A673 (cell line): ENCODE data around the gene ABCF3. TPM values are rescaled to one million over a fixed set of nuclear protein-coding genes. Genes with fewer than 3 reads are reported as not detected.

Experiments
- BruUV-seq: library from RNA; stranded (reverse); fragments of 400-500 nt; replicated peaks from 2 replicates; lab custom pipeline; 2021; lab: Mats Ljungman, UMichigan
- CTCF ChIA-PET: fragments of 300-600 bp; sonication (Branson Sonifier 250); formaldehyde crosslinking; loops from one replicate; lab custom pipeline; 2022; ENCODE audit warnings: antibody characterized with exemption; lab: Charles Lee
- POLR2A ChIA-PET: fragments of 300-600 bp; sonication (Branson Sonifier 250); formaldehyde crosslinking; loops from one replicate; lab custom pipeline; 2022; ENCODE audit warnings: antibody characterized with exemption; ENCODE audit not compliant: low non-redundant PET; lab: Charles Lee
- DNase-seq: peaks from one replicate; pipeline ENCODE4 v3.0.0-alpha.2; 2015; ENCODE audit warnings: low spot score
- H3K27ac ChIP-seq: fragments of 200-600 bp; sonication (generic); 2 replicates; pipeline ENCODE4 v1.5.1; 2016; ENCODE audit warnings: mixed run types, low read depth, mild to moderate bottlenecking, mixed read lengths, antibody characterized with exemption, low read length; ENCODE audit not compliant: poor library complexity, severe bottlenecking
- H3K27me3 ChIP-seq: fragments of 200-600 bp; sonication (generic); replicated peaks from 2 replicates; pipeline ENCODE4 v1.6.1; 2017; ENCODE audit warnings: mixed run types, low read depth, mild to moderate bottlenecking, mixed read lengths, antibody characterized with exemption, low read length; ENCODE audit not compliant: insufficient read depth, poor library complexity
- H3K36me3 ChIP-seq: fragments of 200-600 bp; sonication (generic); 2 replicates; pipeline ENCODE4 v1.6.1; 2016; ENCODE audit warnings: mixed run types, mild to moderate bottlenecking, mixed read lengths, antibody characterized with exemption, low read length; ENCODE audit not compliant: insufficient read depth, poor library complexity, severe bottlenecking
- H3K4me1 ChIP-seq: fragments of 200-600 bp; sonication (generic); 2 replicates; pipeline ENCODE4 v1.6.1; 2017; ENCODE audit warnings: mixed run types, mild to moderate bottlenecking, mixed read lengths, antibody characterized with exemption, low read length; ENCODE audit not compliant: insufficient read depth, poor library complexity, severe bottlenecking
- H3K4me3 ChIP-seq: fragments of 200-600 bp; sonication (generic); 2 replicates; pipeline ENCODE4 v1.5.1; 2016; ENCODE audit warnings: low read depth, mixed run types, mild to moderate bottlenecking, mixed read lengths, low read length; ENCODE audit not compliant: poor library complexity, severe bottlenecking
- H3K9me3 ChIP-seq: fragments of 200-600 bp; sonication (generic); 2 replicates; pipeline ENCODE4 v1.6.1; 2016; ENCODE audit warnings: mixed run types, low read depth, mild to moderate bottlenecking, mixed read lengths, antibody characterized with exemption, low read length; ENCODE audit not compliant: poor library complexity, severe bottlenecking
- CTCF ChIP-seq: fragments of 300-800, 200-600 bp; sonication (generic); conservative IDR thresholded peaks from 2 replicates; pipeline ENCODE4 v1.5.1; 2017; ENCODE audit warnings: low read depth, mild to moderate bottlenecking, antibody characterized with exemption, low read length, moderate library complexity, mixed read lengths
- EZH2 ChIP-seq: fragments of 200-600 bp; sonication (generic); IDR thresholded peaks from 2 replicates; pipeline ENCODE4 v1.6.1; 2017; ENCODE audit warnings: borderline replicate concordance, low read depth, mild to moderate bottlenecking, mixed read lengths, antibody characterized with exemption, low read length; ENCODE audit not compliant: poor library complexity, severe bottlenecking
- intact Hi-C: fragments of 100-400 bp; cut with micrococcal nuclease; formaldehyde crosslinking; loops from one replicate; pipeline ENCODE4 v1.10.0; 2022; ENCODE audit not compliant: unreplicated experiment
- total RNA-seq: library from RNA; stranded (reverse); gene quantifications from 2 replicates; pipeline ENCODE4 v1.2.3, GENCODE V29; 2021

Gene ABCF3
- total RNA-seq, 1 experiment from 2014 or later, result 65.1 TPM

- no peak for DNase-seq
- intact Hi-C loops, result no loop called here
- Histone ChIP-seq H3K4me1 (no peaks in the 10 kb centered on the region), H3K9me3 (no peaks in the 10 kb centered on the region), H3K4me3 (no peak overlapping the region), H3K36me3 (peaks cover 69% of the 10 kb centered on the region), H3K27ac (no peak overlapping the region), H3K27me3 (no peaks in the 10 kb centered on the region)
- TF ChIP-seq EZH2 (no peak), CTCF (no peak)
- ChIA-PET CTCF (no interaction called here), POLR2A (no interaction called here)
- BruUV-seq, result no TSS peak
These were observed 18.2 kb upstream of the ABCF3 start for GRCh38 chr3:184167786-184168185.

GRCh38 chr3:184168363-184169120 is 17.5 kb upstream of the ABCF3 start:
- no peaks in the 10 kb centered on the region for H3K4me1 ChIP-seq
- no peak for DNase-seq
- H3K9me3 ChIP-seq, result no peaks in the 10 kb centered on the region
- H3K36me3 ChIP-seq, result peaks cover 65% of the 10 kb centered on the region
- intact Hi-C loops, result no loop called here
- TF ChIP-seq CTCF (no peak), EZH2 (no peak)
- H3K27me3 ChIP-seq, result no peaks in the 10 kb centered on the region
- ChIA-PET POLR2A (interaction anchor here (0.5 kb wide), 1 partner anchor 10 kb away, joined by 6 read pairs; no protein-coding TSS in a partner anchor), CTCF (no interaction called here)
- no TSS peak for BruUV-seq
- H3K4me3 ChIP-seq, result no peak overlapping the region
- no peak overlapping the region for H3K27ac ChIP-seq

- Histone ChIP-seq H3K27me3 (no peaks in the 10 kb centered on the region), H3K9me3 (no peaks in the 10 kb centered on the region), H3K4me3 (no peak overlapping the region), H3K36me3 (peaks cover 49% of the 10 kb centered on the region), H3K4me1 (no peaks in the 10 kb centered on the region), H3K27ac (no peak overlapping the region)
- intact Hi-C loops, result loop anchor here (5.0 kb wide), 1 partner anchor 127 kb away; the partner anchor contains the start of gene PSMD2
- TF ChIP-seq EZH2, result no peak
- no peak for TF ChIP-seq CTCF
- DNase-seq, result no peak
- no TSS peak for BruUV-seq
- POLR2A ChIA-PET, result no interaction called here
- CTCF ChIA-PET, result no interaction called here
These were observed 15.8 kb upstream of the ABCF3 start for GRCh38 chr3:184169896-184170875.
